ENCODE results near the gene RAB18.

The RAB18 gene

GRCh38 chr10:27504007-27504807 lies at the start of gene RAB18 (continued):
- TF ChIP-seq ZBTB20 (tag by site-specific recombination; IDR thresholded peaks at IDR 0.05), result peak; percentile 90
- peak; percentile 94; the same call in 1 of the 2 replicates for TF ChIP-seq PBX3 (CRISPR knock-in tag; IDR thresholded peaks at IDR 0.05)
- no peak for TF ChIP-seq ZNF398 (tag by site-specific recombination; IDR thresholded peaks at IDR 0.05)
- peak; percentile 51; the same call in 1 of the 2 replicates for TF ChIP-seq PRDM10 (tag by site-specific recombination; IDR thresholded peaks at IDR 0.05)
- TF ChIP-seq ZNF629 (tag by site-specific recombination; IDR thresholded peaks at IDR 0.05), result peak; percentile 54; the same call in 1 of the 2 replicates
- peak; percentile 96 for TF ChIP-seq TRIM28 (IDR thresholded peaks at IDR 0.05; ENCODE audit: borderline replicate concordance, low read length)
- peak; percentile 74 for TF ChIP-seq ZNF660 (tag by site-specific recombination; IDR thresholded peaks at IDR 0.05)
- TF ChIP-seq TSHZ1 (tag by site-specific recombination; IDR thresholded peaks at IDR 0.05; ENCODE audit: borderline replicate concordance), result no peak
- peak; percentile 82 for TF ChIP-seq ZFP37 (tag by site-specific recombination; IDR thresholded peaks at IDR 0.05)
- peak; percentile 84 for TF ChIP-seq ZBTB17 (tag by site-specific recombination; IDR thresholded peaks at IDR 0.05)
- 0 out of 2 replicates have a peak, but pooled peaks have one; percentile 23 for TF ChIP-seq ZEB2 (tag by site-specific recombination; IDR thresholded peaks at IDR 0.05)
- peak; percentile 98 for TF ChIP-seq ZNF610 (tag by site-specific recombination; IDR thresholded peaks at IDR 0.05; ENCODE audit: borderline replicate concordance)
- no peak for TF ChIP-seq ZNF704 (tag by site-specific recombination; IDR thresholded peaks at IDR 0.05)
- no peak for TF ChIP-seq ZNF133 (tag by site-specific recombination; IDR thresholded peaks at IDR 0.05)
- peak; percentile 43; the same call in 1 of the 2 replicates for TF ChIP-seq ZNF449 (tag by site-specific recombination; IDR thresholded peaks at IDR 0.05)
- TF ChIP-seq PRDM4 (tag by site-specific recombination; IDR thresholded peaks at IDR 0.05), result 0 out of 2 replicates have a peak, but pooled peaks have one; percentile 14
- peak; percentile 69 for TF ChIP-seq MZF1 (tag by site-specific recombination; IDR thresholded peaks at IDR 0.05; ENCODE audit: borderline replicate concordance)
- TF ChIP-seq ZNF645 (tag by site-specific recombination; IDR thresholded peaks at IDR 0.05), result no peak
- TF ChIP-seq SP3 (tag by site-specific recombination; IDR thresholded peaks at IDR 0.05), result peak; percentile 75
- TF ChIP-seq ZNF514 (tag by site-specific recombination; IDR thresholded peaks at IDR 0.05), result no peak
- no peak for TF ChIP-seq ZNF16 (tag by site-specific recombination; IDR thresholded peaks at IDR 0.05; ENCODE audit: low read depth)

Data from HEK293 (cell line).